GM12878 (cell line): ENCODE measurements around the gene DOLPP1. TPM values are rescaled to one million over a fixed set of nuclear protein-coding genes. Genes with fewer than 3 reads are reported as not detected.

Experiments used
- ATAC-seq: fragments of 200-7000 bp; cut with Tn5 transposase; 3 replicates; pipeline ENCODE4 v1.9.1; 2020; ENCODE audit warnings: mild to moderate bottlenecking, moderate library complexity
- BruUV-seq: library from RNA; stranded (reverse); fragments of 400-500 nt; replicated peaks from 2 replicates; lab custom pipeline; 2021; lab: Mats Ljungman, UMichigan
- CTCF ChIA-PET: fragments of 300-600 bp; sonication (Branson Sonifier 250); formaldehyde crosslinking; extraction: SDS; loops from one replicate; lab custom pipeline; 2021; ENCODE audit warnings: inconsistent platforms; lab: Yijun Ruan, JAX
- POLR2A ChIA-PET: fragments of 350-600 bp; formaldehyde crosslinking; extraction: SDS; loops from one replicate; lab custom pipeline; 2021; ENCODE audit warnings: inconsistent platforms; lab: Charles Lee
- RAD21 ChIA-PET: fragments of 300-600 bp; sonication (Branson Sonifier 250); formaldehyde crosslinking; loops from one replicate; lab custom pipeline; 2023; ENCODE audit warnings: antibody characterized with exemption; ENCODE audit not compliant: unreplicated experiment; lab: Charles Lee
- SMC1A ChIA-PET: fragments of 300-600 bp; sonication (Branson Sonifier 250); formaldehyde crosslinking; loops from one replicate; lab custom pipeline; 2023; ENCODE audit not compliant: unreplicated experiment, uncharacterized antibody; lab: Charles Lee
- DNase-seq: peaks from one replicate; pipeline ENCODE4 v3.0.0-alpha.2; 2011; ENCODE audit warnings: low read depth, low spot score
- FAIRE-seq: peaks from 3 replicates; lab custom pipeline; 2011; peaks lifted over from hg19 to GRCh38; lab: Jason Lieb, UNC
- H2AFZ ChIP-seq: 2 replicates; pipeline ENCODE4 v1.6.0; 2011; ENCODE audit warnings: low read depth, low read length, control low read depth; ENCODE audit not compliant: control insufficient read depth
- H3K27ac ChIP-seq: 2 replicates; pipeline ENCODE4 v1.5.1; 2011; ENCODE audit warnings: control low read depth; ENCODE audit not compliant: control insufficient read depth, insufficient read depth
- H3K27me3 ChIP-seq, 2 experiments: replicated peaks in 1 of 2; 2 replicates each; pipeline versions ENCODE4 v1.6.0 to v1.6.1; 2011; ENCODE audit warnings: low read length in 1 of 2; ENCODE audit not compliant: control insufficient read depth in 2 of 2, insufficient read depth in 2 of 2
- H3K36me3 ChIP-seq, 2 experiments: 2 replicates each; pipeline ENCODE4 v1.5.1; 2011; ENCODE audit warnings: low read length in 1 of 2; ENCODE audit not compliant: control insufficient read depth in 2 of 2, insufficient read depth in 2 of 2
- H3K4me1 ChIP-seq: 2 replicates; pipeline ENCODE4 v1.6.1; 2011; ENCODE audit warnings: mild to moderate bottlenecking, low read length, moderate library complexity, mixed read lengths; ENCODE audit not compliant: control insufficient read depth, insufficient read depth
- H3K4me2 ChIP-seq: 2 replicates; pipeline ENCODE4 v1.6.0; 2011; ENCODE audit warnings: control low read depth; ENCODE audit not compliant: control insufficient read depth, insufficient read depth
- H3K4me3 ChIP-seq: fragments of 200-600 bp; sonication (generic); 2 replicates; pipeline ENCODE4 v1.5.1; 2016
- H3K79me2 ChIP-seq: 2 replicates; pipeline ENCODE4 v1.6.0; 2011; ENCODE audit warnings: low read length; ENCODE audit not compliant: control insufficient read depth, insufficient read depth
- H3K9ac ChIP-seq: 2 replicates; pipeline ENCODE4 v1.8.0; 2011; ENCODE audit warnings: low read length, control low read depth, mixed read lengths; ENCODE audit not compliant: control insufficient read depth, insufficient read depth
- H3K9me3 ChIP-seq: replicated peaks from 3 replicates; pipeline ENCODE4 v1.5.1; 2011; ENCODE audit warnings: mild to moderate bottlenecking, low read length; ENCODE audit not compliant: control insufficient read depth, insufficient read depth
- H4K20me1 ChIP-seq: 2 replicates; pipeline ENCODE4 v1.6.0; 2011; ENCODE audit not compliant: control insufficient read depth, insufficient read depth
- ETV6 ChIP-seq, 2 experiments: fragments of 450-650 bp in 1 of 2; IDR thresholded peaks in 1 of 2; conservative IDR thresholded peaks in 1 of 2; 2 replicates each; pipeline ENCODE4 v1.6.1; 2014; ENCODE audit warnings: antibody characterized with exemption in 1 of 2, borderline replicate concordance in 1 of 2, low read depth in 1 of 2, mild to moderate bottlenecking in 1 of 2, moderate library complexity in 1 of 2
- IKZF1 ChIP-seq: fragments of 450-650 bp; conservative IDR thresholded peaks from 2 replicates; pipeline ENCODE4 v1.6.1; 2017; ENCODE audit warnings: antibody characterized with exemption, mild to moderate bottlenecking
- MTA3 ChIP-seq: IDR thresholded peaks from 2 replicates; pipeline ENCODE4 v1.6.1; 2012; ENCODE audit warnings: low read length, inconsistent platforms, borderline replicate concordance
- PAX8 ChIP-seq: fragments of 450-650 bp; IDR thresholded peaks from 2 replicates; pipeline ENCODE4 v1.6.1; 2017; ENCODE audit warnings: mild to moderate bottlenecking, moderate library complexity
- PRDM15 ChIP-seq: fragments of 450-650 bp; formaldehyde crosslinking; IDR thresholded peaks from 2 replicates; pipeline ENCODE4 v1.4.0; 2020; ENCODE audit warnings: mild to moderate bottlenecking, moderate library complexity
- SP1 ChIP-seq: IDR thresholded peaks from one replicate; pipeline ENCODE4 v1.6.1; 2011; ENCODE audit warnings: low read depth, low read length
- ZNF217 ChIP-seq: fragments of 450-650 bp; IDR thresholded peaks from 2 replicates; pipeline ENCODE4 v1.6.1; 2017; ENCODE audit warnings: antibody characterized with exemption, mild to moderate bottlenecking
- WGBS: methylation state at CpG from one replicate; pipeline ENCODE4 v1.1.6; 2016; ENCODE audit warnings: low lambda C conversion rate; ENCODE audit not compliant: insufficient replicate concordance, insufficient coverage; ENCODE audit errors: missing lambda C conversion rate; 5-methylcytosine and 5-hydroxymethylcytosine counted together
- in situ Hi-C: fragments of 300-500 bp; cut with MboI; formaldehyde crosslinking; loops from 9 replicates; pipeline ENCODE4 v1.14.3; 2018; ENCODE audit warnings: mixed read lengths
- intact Hi-C: fragments of 100-400 bp; cut with micrococcal nuclease; formaldehyde crosslinking; loops from one replicate; pipeline ENCODE4 v1.14.2; 2022; ENCODE audit not compliant: unreplicated experiment
- polyA plus RNA-seq, 11 experiments: library from polyadenylated mRNA; depleted of rRNA in 4 of 11; unstranded in 6 of 11; stranded (reverse) in 5 of 11; fragments of >200 nt; fragmentation: Nextera tagmentation in 4 of 11; fragmentation: Illumina TruSeq in 1 of 11; extraction: Ambion mirVana in 4 of 11; extraction: Trizol in 1 of 11; gene quantifications; 1 replicate in 1 of 11; 2 replicates in 10 of 11; pipeline versions ENCODE4 v1.2.1 to v1.2.3, GENCODE V29; 2011 to 2016; ENCODE audit warnings: inconsistent platforms in 2 of 11, missing spikeins in 2 of 11, low read depth in 1 of 11
- total RNA-seq, 4 experiments: library from RNA; depleted of rRNA in 3 of 4; stranded (reverse); fragments of >200 nt in 3 of 4; fragmentation: Illumina TruSeq in 1 of 4; extraction: Trizol in 1 of 4; gene quantifications; 2 replicates each; pipeline versions ENCODE4 v1.2.1 to v1.2.3, GENCODE V29; 2013 to 2021
- TF ChIP-seq, protein P1 (sequence below): fragments of 150-350 bp; IDR thresholded peaks from 2 replicates; pipeline ENCODE4 v1.6.1; 2014; ENCODE audit warnings: mild to moderate bottlenecking, low read depth, low read length

DOLPP1 gene
- total and polyA plus RNA-seq, 10 of the 15 experiments (the other 5 are each of a cell fraction or from before 2014, with no cell fraction given): 0.76 to 19.9 (median 13.4) TPM

DNA sequence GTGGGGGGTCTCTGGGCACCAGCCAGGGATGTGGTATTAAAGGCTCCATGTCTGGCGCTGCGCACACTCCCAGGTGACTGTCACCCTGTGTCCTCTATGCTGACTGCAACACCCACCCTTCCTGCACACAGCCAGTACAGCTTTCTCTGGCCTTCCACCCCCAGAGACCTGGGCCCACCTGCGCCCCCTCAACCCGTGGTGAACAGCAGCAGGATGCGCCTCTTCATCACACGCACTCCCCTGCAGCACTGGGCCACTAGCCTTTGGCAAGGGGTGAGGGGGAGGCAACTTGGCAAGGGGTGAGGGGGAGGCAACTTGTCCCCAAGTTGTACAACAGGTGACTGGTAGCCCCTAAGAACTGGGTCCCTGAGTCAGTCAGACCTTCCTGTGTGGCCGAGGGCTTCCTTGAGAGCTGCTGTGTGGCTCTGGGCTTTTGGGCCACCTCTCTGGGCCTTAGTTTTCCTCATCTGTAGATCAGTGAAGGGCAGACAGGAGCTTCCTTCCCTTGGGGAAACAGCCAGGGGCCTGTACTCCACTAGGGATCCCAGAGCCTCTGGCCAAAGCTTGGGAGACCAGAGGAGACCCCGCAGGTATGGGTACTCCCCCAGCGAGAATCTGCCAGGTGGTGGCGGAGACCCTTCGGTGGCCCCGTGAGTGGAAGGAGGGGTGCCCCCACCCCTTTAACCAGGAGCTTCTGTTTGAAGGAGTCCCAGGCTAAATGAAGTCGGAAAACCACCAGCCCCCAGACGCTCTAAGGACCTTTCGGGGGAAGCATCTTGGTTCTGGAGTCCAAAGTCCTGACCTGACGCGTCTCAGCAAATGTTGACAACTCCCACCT is 25.2 kb downstream of the DOLPP1 start:
- Histone ChIP-seq H4K20me1 (no peaks in the 10 kb centered on the region), H2AFZ (no peak overlapping the region), H3K9me3 (no peaks in the 10 kb centered on the region; the same call in 2 of the 3 replicates), H3K4me3 (no peak overlapping the region), H3K4me2 (no peak overlapping the region), H3K79me2 (no peaks in the 10 kb centered on the region), H3K27ac (no peak overlapping the region), H3K9ac (no peak overlapping the region), H3K27me3 (no peaks in the 10 kb centered on the region; a peak in 1 of 4 replicates), H3K36me3 (no peaks in the 10 kb centered on the region), H3K4me1 (no peaks in the 10 kb centered on the region)
- ChIA-PET RAD21 (interaction anchor here (0.7 kb wide), 1 partner anchor 33 kb away, joined by 3 read pairs; no protein-coding TSS in a partner anchor), POLR2A (no interaction called here), SMC1A (no interaction called here), CTCF (interaction anchor here (0.8 kb wide), 1 partner anchor 25 kb away, joined by 3 read pairs; no protein-coding TSS in a partner anchor)
- TF ChIP-seq MTA3: no peak
- TF ChIP-seq IKZF1: no peak
- TF ChIP-seq SP1: no peak
- TF ChIP-seq PRDM15 (CRISPR knock-in tag): no peak
- TF ChIP-seq, protein P1, sequence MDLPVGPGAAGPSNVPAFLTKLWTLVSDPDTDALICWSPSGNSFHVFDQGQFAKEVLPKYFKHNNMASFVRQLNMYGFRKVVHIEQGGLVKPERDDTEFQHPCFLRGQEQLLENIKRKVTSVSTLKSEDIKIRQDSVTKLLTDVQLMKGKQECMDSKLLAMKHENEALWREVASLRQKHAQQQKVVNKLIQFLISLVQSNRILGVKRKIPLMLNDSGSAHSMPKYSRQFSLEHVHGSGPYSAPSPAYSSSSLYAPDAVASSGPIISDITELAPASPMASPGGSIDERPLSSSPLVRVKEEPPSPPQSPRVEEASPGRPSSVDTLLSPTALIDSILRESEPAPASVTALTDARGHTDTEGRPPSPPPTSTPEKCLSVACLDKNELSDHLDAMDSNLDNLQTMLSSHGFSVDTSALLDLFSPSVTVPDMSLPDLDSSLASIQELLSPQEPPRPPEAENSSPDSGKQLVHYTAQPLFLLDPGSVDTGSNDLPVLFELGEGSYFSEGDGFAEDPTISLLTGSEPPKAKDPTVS: no peak
- TF ChIP-seq ETV6 (conservative IDR thresholded peaks at IDR 0.05 in 1 of 2, IDR thresholded peaks at IDR 0.05 in 1 of 2; ENCODE audit: borderline replicate concordance in 1 of 2, low read depth in 1 of 2): no peak
- no peak for TF ChIP-seq ZNF217
- no peak for TF ChIP-seq PAX8
- FAIRE-seq (no peak), DNase-seq (no peak), ATAC-seq (no peak)
- WGBS: 78% methylated on average over 17 of the region's 17 CpGs
- in situ Hi-C loops (no loop called here), intact Hi-C loops (no loop called here)
- BruUV-seq: no TSS peak
